BLaER1 treated with 17β-estradiol and CSF1 and Interleukin-3, amounts not matched to agents 10 nM and 100 nM (cell line): ENCODE data around the gene RNASET2.

ENCODE experiments used
- H3K27ac ChIP-seq, 11 experiments: shearing (Covaris generic); formaldehyde crosslinking; 2 replicates each; pipeline ENCODE4 v1.8.1; 2022
- H3K27me3 ChIP-seq, 11 experiments: shearing (Covaris generic); formaldehyde crosslinking; 2 replicates each; pipeline ENCODE4 v1.8.1; 2022
- H3K36me3 ChIP-seq, 11 experiments: shearing (Covaris generic); formaldehyde crosslinking; 2 replicates each; pipeline ENCODE4 v1.8.1; 2022
- H3K4me1 ChIP-seq, 10 experiments: shearing (Covaris generic); formaldehyde crosslinking; 2 replicates each; pipeline ENCODE4 v1.8.1; 2022
- H3K4me2 ChIP-seq, 11 experiments: shearing (Covaris generic); formaldehyde crosslinking; 2 replicates each; pipeline ENCODE4 v1.8.1; 2022
- H3K4me3 ChIP-seq, 10 experiments: shearing (Covaris generic); formaldehyde crosslinking; 2 replicates each; pipeline ENCODE4 v1.8.1; 2022
- H3K9ac ChIP-seq, 11 experiments: shearing (Covaris generic); formaldehyde crosslinking; 2 replicates each; pipeline ENCODE4 v1.8.1; 2022
- H3K9me3 ChIP-seq, 11 experiments: shearing (Covaris generic); formaldehyde crosslinking; replicated peaks in 1 of 11; 2 replicates each; pipeline ENCODE4 v1.8.1; 2022
- H4K20me1 ChIP-seq, 11 experiments: shearing (Covaris generic); formaldehyde crosslinking; 2 replicates each; pipeline ENCODE4 v1.8.1; 2022
- Cebpa-rat ChIP-seq, 11 experiments: shearing (Covaris generic); IDR thresholded peaks; 2 replicates each; pipeline ENCODE4 v1.8.1; 2022

RNASET2 gene

GRCh38 chr6:166937746-166938145 is 18.6 kb downstream of the RNASET2 start:
- H3K9me3 ChIP-seq, result no peaks in the 10 kb centered on the region
- H3K27ac ChIP-seq, result no peak overlapping the region
- no peak overlapping the region for H3K9ac ChIP-seq
- no peak overlapping the region for H3K4me2 ChIP-seq
- H3K27me3 ChIP-seq, result no peaks in the 10 kb centered on the region
- peaks cover 16 to 29% (median 26%) of the 10 kb centered on the region in 10 experiments for H3K4me1 ChIP-seq
- H3K36me3 ChIP-seq, result peaks cover 87 to 100% (median 98%) of the 10 kb centered on the region in 11 experiments
- peaks cover 0 to 78% (median 45%) of the 10 kb centered on the region in 11 experiments; a peak in 16 of 22 replicates for H4K20me1 ChIP-seq
- TF ChIP-seq Cebpa-rat (IDR thresholded peaks at IDR 0.05), result no peak
- H3K4me3 ChIP-seq, result no peak overlapping the region

GRCh38 chr6:166936079-166936787 is 20.1 kb downstream of the RNASET2 start:
- Histone ChIP-seq H4K20me1 (peaks cover 0 to 80% (median 55%) of the 10 kb centered on the region in 11 experiments; a peak in 18 of 22 replicates), H3K27me3 (no peaks in the 10 kb centered on the region), H3K9ac (no peak overlapping the region), H3K4me2 (peak overlapping the region; percentile 53 to 86 (median 64)), H3K9me3 (no peaks in the 10 kb centered on the region), H3K27ac (peak overlapping the region in 8 of 11 experiments; percentile 17 to 54 (median 37); a peak in 12 of 22 replicates), H3K4me1 (peaks cover 21 to 38% (median 30%) of the 10 kb centered on the region in 10 experiments), H3K4me3 (no peak overlapping the region), H3K36me3 (peaks cover 79 to 100% (median 97%) of the 10 kb centered on the region in 11 experiments)
- TF ChIP-seq Cebpa-rat (IDR thresholded peaks at IDR 0.05), result no peak

GRCh38 chr6:166935353-166935752 is 21.0 kb downstream of the RNASET2 start:
- H3K4me3 ChIP-seq, result no peak overlapping the region
- peaks cover 4 to 80% (median 56%) of the 10 kb centered on the region in 11 experiments; a peak in 21 of 22 replicates for H4K20me1 ChIP-seq
- no peak overlapping the region for H3K9ac ChIP-seq
- peak overlapping the region in 3 of 11 experiments; percentile 48 to 54 (median 49); a peak in 5 of 22 replicates for H3K27ac ChIP-seq
- H3K9me3 ChIP-seq, result no peaks in the 10 kb centered on the region
- no peak for TF ChIP-seq Cebpa-rat (IDR thresholded peaks at IDR 0.05)
- peaks cover 71 to 100% (median 96%) of the 10 kb centered on the region in 11 experiments for H3K36me3 ChIP-seq
- peak overlapping the region in 6 of 11 experiments; percentile 60 to 86 (median 72); a peak in 12 of 22 replicates for H3K4me2 ChIP-seq
- H3K27me3 ChIP-seq, result no peaks in the 10 kb centered on the region
- H3K4me1 ChIP-seq, result peaks cover 29 to 46% (median 38%) of the 10 kb centered on the region in 10 experiments

- H4K20me1 ChIP-seq, result peaks cover 6 to 80% (median 57%) of the 10 kb centered on the region in 11 experiments; a peak in 21 of 22 replicates
- H3K4me3 ChIP-seq, result no peak overlapping the region
- no peak overlapping the region for H3K4me2 ChIP-seq
- H3K4me1 ChIP-seq, result peaks cover 41 to 58% (median 50%) of the 10 kb centered on the region in 10 experiments
- TF ChIP-seq Cebpa-rat (IDR thresholded peaks at IDR 0.05), result no peak
- H3K36me3 ChIP-seq, result peaks cover 62 to 100% (median 92%) of the 10 kb centered on the region in 11 experiments
- H3K9ac ChIP-seq, result no peak overlapping the region
- H3K27me3 ChIP-seq, result no peaks in the 10 kb centered on the region
- no peaks in the 10 kb centered on the region for H3K9me3 ChIP-seq
- no peak overlapping the region for H3K27ac ChIP-seq
Observed at GRCh38 chr6:166934174-166934573, 22.2 kb downstream of the RNASET2 start.

- H3K4me1 ChIP-seq, result peaks cover 45 to 64% (median 57%) of the 10 kb centered on the region in 10 experiments
- no peaks in the 10 kb centered on the region for H3K9me3 ChIP-seq
- peaks cover 6 to 80% (median 60%) of the 10 kb centered on the region in 11 experiments; a peak in 21 of 22 replicates for H4K20me1 ChIP-seq
- H3K9ac ChIP-seq, result no peak overlapping the region
- H3K27ac ChIP-seq, result no peak overlapping the region
- peaks cover 62 to 100% (median 92%) of the 10 kb centered on the region in 11 experiments for H3K36me3 ChIP-seq
- no peaks in the 10 kb centered on the region for H3K27me3 ChIP-seq
- H3K4me3 ChIP-seq, result no peak overlapping the region
- TF ChIP-seq Cebpa-rat (IDR thresholded peaks at IDR 0.05), result no peak
- no peak overlapping the region for H3K4me2 ChIP-seq
Observed at GRCh38 chr6:166933396-166933795, 23.0 kb downstream of the RNASET2 start.

- H3K4me2 ChIP-seq, result no peak overlapping the region
Observed at GRCh38 chr6:166932616-166933015, 23.7 kb downstream of the RNASET2 start.

GRCh38 chr6:166932116-166932515 is 24.2 kb downstream of the RNASET2 start:
- no peak overlapping the region for H3K4me3 ChIP-seq
- H3K9me3 ChIP-seq, result no peaks in the 10 kb centered on the region
- H4K20me1 ChIP-seq, result peaks cover 6 to 81% (median 52%) of the 10 kb centered on the region in 11 experiments; a peak in 21 of 22 replicates
- peaks cover 62 to 100% (median 92%) of the 10 kb centered on the region in 11 experiments for H3K36me3 ChIP-seq
- H3K9ac ChIP-seq, result peak overlapping the region in 1 of 11 experiments; percentile 38; a peak in 1 of 22 replicates
- peaks cover 44 to 73% (median 56%) of the 10 kb centered on the region in 10 experiments for H3K4me1 ChIP-seq
- H3K4me2 ChIP-seq, result no peak overlapping the region
- no peaks in the 10 kb centered on the region for H3K27me3 ChIP-seq
- TF ChIP-seq Cebpa-rat (IDR thresholded peaks at IDR 0.05), result no peak
- H3K27ac ChIP-seq, result no peak overlapping the region

More at GRCh38 chr6:166932616-166933015, 23.7 kb downstream of the RNASET2 start:
- no peak overlapping the region for H3K9ac ChIP-seq
- H3K27ac ChIP-seq, result no peak overlapping the region
- H3K27me3 ChIP-seq, result no peaks in the 10 kb centered on the region
- H3K4me3 ChIP-seq, result no peak overlapping the region
- no peaks in the 10 kb centered on the region for H3K9me3 ChIP-seq
- H4K20me1 ChIP-seq, result peaks cover 6 to 79% (median 53%) of the 10 kb centered on the region in 11 experiments; a peak in 21 of 22 replicates
- no peak for TF ChIP-seq Cebpa-rat (IDR thresholded peaks at IDR 0.05)
- peaks cover 45 to 69% (median 57%) of the 10 kb centered on the region in 10 experiments for H3K4me1 ChIP-seq
- H3K36me3 ChIP-seq, result peaks cover 62 to 100% (median 92%) of the 10 kb centered on the region in 11 experiments

GRCh38 chr6:166931426-166931970 is 24.9 kb downstream of the RNASET2 start:
- H4K20me1 ChIP-seq, result peaks cover 6 to 83% (median 52%) of the 10 kb centered on the region in 11 experiments; a peak in 21 of 22 replicates
- H3K4me1 ChIP-seq, result peaks cover 38 to 71% (median 51%) of the 10 kb centered on the region in 10 experiments
- H3K4me2 ChIP-seq, result peak overlapping the region in 3 of 11 experiments; percentile 13 to 84 (median 81); a peak in 2 of 22 replicates
- no peak for TF ChIP-seq Cebpa-rat (IDR thresholded peaks at IDR 0.05)
- no peak overlapping the region for H3K27ac ChIP-seq
- H3K27me3 ChIP-seq, result no peaks in the 10 kb centered on the region
- H3K36me3 ChIP-seq, result peaks cover 68 to 100% (median 95%) of the 10 kb centered on the region in 11 experiments
- peak overlapping the region in 1 of 11 experiments; percentile 38; a peak in 3 of 22 replicates for H3K9ac ChIP-seq
- no peak overlapping the region for H3K4me3 ChIP-seq
- no peaks in the 10 kb centered on the region for H3K9me3 ChIP-seq
